Common myeloid progenitor, CD34-positive (primary cell): ENCODE data around the gene PSMB11.
A peak's percentile ranks its signal among the peaks of the same experiment; 100 is the strongest.

Experiments
- CTCF ChIA-PET: fragments of 350-600 bp; sonication (Branson Sonifier 250); formaldehyde crosslinking; loops from one replicate; lab custom pipeline; 2021; ENCODE audit warnings: antibody characterized with exemption; lab: Charles Lee
- POLR2A ChIA-PET: fragments of 350-600 bp; sonication (Branson Sonifier 250); formaldehyde crosslinking; loops from one replicate; lab custom pipeline; 2021; ENCODE audit warnings: antibody characterized with exemption; lab: Charles Lee
- DNase-seq, 3 donors: peaks; one replicate each; pipeline versions ENCODE4 v3.0.0 to v3.0.0-alpha.2; 2013
- H3K27ac ChIP-seq, 2 experiments: 1 replicate in 1 of 2; 2 replicates in 1 of 2; pipeline ENCODE4 v1.7.0; 2013; ENCODE audit warnings: inconsistent platforms in 2 of 2, low read length in 2 of 2, mild to moderate bottlenecking in 2 of 2, low read depth in 1 of 2, moderate library complexity in 1 of 2; ENCODE audit not compliant: severe bottlenecking in 2 of 2, insufficient read depth in 1 of 2, poor library complexity in 1 of 2
- H3K27me3 ChIP-seq, 5 experiments: replicated peaks in 2 of 5; 1 replicate in 3 of 5; 2 replicates in 2 of 5; pipeline versions ENCODE4 v1.6.1 to v1.7.0; 2013; ENCODE audit warnings: low read length in 4 of 5, mild to moderate bottlenecking in 2 of 5, moderate library complexity in 2 of 5, inconsistent platforms in 1 of 5; ENCODE audit not compliant: insufficient read depth in 5 of 5, control insufficient read depth in 4 of 5
- H3K36me3 ChIP-seq, 4 experiments: 1 replicate in 2 of 4; 2 replicates in 2 of 4; pipeline versions ENCODE4 v1.6.1 to v1.7.0; 2013; ENCODE audit warnings: low read length in 3 of 4, control low read depth in 1 of 4, mild to moderate bottlenecking in 1 of 4; ENCODE audit not compliant: control insufficient read depth in 4 of 4, insufficient read depth in 4 of 4
- H3K4me1 ChIP-seq, 4 experiments: 1 replicate in 3 of 4; 2 replicates in 1 of 4; pipeline versions ENCODE4 v1.6.1 to v1.7.1; 2013; ENCODE audit warnings: low read length in 3 of 4, mild to moderate bottlenecking in 3 of 4, control low read depth in 1 of 4, inconsistent platforms in 1 of 4, moderate library complexity in 1 of 4; ENCODE audit not compliant: control insufficient read depth in 4 of 4, insufficient read depth in 4 of 4; ENCODE audit errors: control extremely low read depth in 1 of 4
- H3K4me3 ChIP-seq, 7 experiments: 1 replicate in 4 of 7; 2 replicates in 3 of 7; pipeline versions ENCODE4 v1.5.1 to v1.7.0; 2013; ENCODE audit warnings: mild to moderate bottlenecking in 7 of 7, low read length in 6 of 7, moderate library complexity in 6 of 7, inconsistent platforms in 2 of 7, low read depth in 2 of 7, control low read depth in 1 of 7; ENCODE audit not compliant: insufficient read depth in 4 of 7, control insufficient read depth in 1 of 7; ENCODE audit errors: extremely low read depth in 1 of 7
- H3K9me3 ChIP-seq, 5 experiments: 1 replicate in 4 of 5; 2 replicates in 1 of 5; pipeline versions ENCODE4 v1.6.1 to v1.7.1; 2013; ENCODE audit warnings: low read length in 4 of 5, mild to moderate bottlenecking in 2 of 5, inconsistent platforms in 1 of 5, low read depth in 1 of 5, moderate library complexity in 1 of 5; ENCODE audit not compliant: control insufficient read depth in 4 of 5, insufficient read depth in 2 of 5; ENCODE audit errors: control extremely low read depth in 1 of 5
- WGBS: methylation state at CpG from one replicate; pipeline ENCODE4 v1.1.5; 2013; ENCODE audit not compliant: insufficient coverage; 5-methylcytosine and 5-hydroxymethylcytosine counted together

Gene PSMB11

DNA sequence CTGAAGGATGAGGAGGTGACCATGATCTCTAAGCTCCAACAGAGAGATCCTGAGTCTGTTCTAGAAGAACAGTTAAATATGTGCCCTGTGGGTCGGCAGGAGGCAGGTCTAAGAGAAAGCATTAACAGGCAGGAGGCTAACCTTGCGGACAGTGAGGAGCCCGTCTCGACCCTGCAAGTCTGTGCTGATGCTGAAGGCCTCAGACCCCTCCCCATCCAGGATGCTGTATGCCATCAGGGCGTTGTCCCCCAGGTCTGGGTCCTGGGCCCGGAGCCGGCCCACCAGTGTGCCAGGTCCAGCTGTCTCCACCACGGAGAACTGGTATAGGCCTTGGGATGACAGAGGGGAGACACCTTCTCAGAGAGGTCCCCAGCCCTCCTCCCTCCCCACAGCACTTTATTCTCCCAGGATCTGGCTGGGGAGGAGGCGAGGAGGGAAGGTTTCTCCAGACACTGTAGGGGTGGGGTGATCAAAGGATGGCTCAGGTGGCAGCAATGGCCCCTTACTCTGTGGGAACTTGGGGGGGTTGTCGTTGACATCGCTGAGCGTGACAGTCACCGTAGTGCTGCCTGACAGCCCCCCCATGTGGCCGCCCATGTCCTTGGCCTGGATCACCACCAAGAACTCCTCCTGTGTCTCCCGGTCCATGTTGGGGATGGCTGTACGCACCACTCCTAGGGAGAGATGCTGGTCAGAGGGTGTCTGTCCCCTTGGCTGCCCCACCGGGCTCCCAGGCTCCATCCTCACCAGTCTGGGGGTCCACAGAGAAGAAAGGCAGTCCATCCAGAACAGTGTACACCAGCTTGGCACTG is 12.2 kb downstream of the PSMB11 start:
- no peaks in the 10 kb centered on the region for H3K9me3 ChIP-seq
- peaks cover 0 to 7% (median 5%) of the 10 kb centered on the region in 5 experiments for H3K27me3 ChIP-seq
- H3K36me3 ChIP-seq = peaks cover 6 to 10% (median 7%) of the 10 kb centered on the region in 4 experiments
- DNase-seq = peak; percentile 20 to 35 (median 32)
- H3K4me1 ChIP-seq = peaks cover 0 to 21% (median 19%) of the 10 kb centered on the region in 4 experiments
- 87% methylated on average over 12 of the region's 17 CpGs for WGBS
- CTCF ChIA-PET = interaction anchor here (1.2 to 33.6 kb wide), 11 partner anchors 8 to 66 kb away, joined by 3 to 933 read pairs (median 9); partner anchors contain the start of genes AJUBA and PSMB11
- no peak overlapping the region for H3K27ac ChIP-seq
- no peak overlapping the region for H3K4me3 ChIP-seq
- POLR2A ChIA-PET = interaction anchor here (1.1 kb wide), 1 partner anchor 54 kb away, joined by 3 read pairs; no protein-coding TSS in a partner anchor

DNA sequence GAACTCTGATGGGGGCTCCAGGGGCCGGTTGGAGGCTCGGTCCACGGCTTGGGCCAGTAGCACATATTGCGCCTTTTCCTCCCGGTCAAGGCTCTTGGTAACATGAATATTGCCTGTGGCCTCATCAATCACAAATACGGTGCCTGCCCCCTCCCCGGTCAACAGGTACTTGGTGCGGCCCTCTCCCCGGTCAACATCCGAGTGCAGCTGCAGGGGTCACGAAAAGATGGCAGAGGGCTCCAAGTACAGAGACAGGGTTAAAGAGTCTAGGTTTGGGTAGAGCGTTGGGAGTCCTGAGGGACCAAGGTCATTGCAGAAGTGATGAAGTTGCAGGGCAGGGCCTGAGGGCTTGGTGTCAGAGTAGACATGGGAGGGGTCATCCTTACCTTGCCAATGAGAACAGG is 13.1 kb downstream of the PSMB11 start:
- 96% methylated on average over 8 of the region's 12 CpGs for WGBS
- CTCF ChIA-PET = interaction anchor here (1.3 to 33.6 kb wide), 14 partner anchors 9 to 135 kb away, joined by 3 to 933 read pairs (median 7); partner anchors contain the start of genes ACIN1, AJUBA and PSMB11
- Histone ChIP-seq H3K9me3 (no peaks in the 10 kb centered on the region), H3K27me3 (peaks cover 0 to 7% (median 5%) of the 10 kb centered on the region in 5 experiments), H3K27ac (no peak overlapping the region), H3K4me1 (peaks cover 0 to 21% (median 19%) of the 10 kb centered on the region in 4 experiments), H3K4me3 (no peak overlapping the region), H3K36me3 (peaks cover 8 to 17% (median 11%) of the 10 kb centered on the region in 4 experiments)
- POLR2A ChIA-PET = interaction anchor here (1.7 kb wide), 1 partner anchor 69 kb away, joined by 5 read pairs; no protein-coding TSS in a partner anchor
- no peak for DNase-seq

DNA sequence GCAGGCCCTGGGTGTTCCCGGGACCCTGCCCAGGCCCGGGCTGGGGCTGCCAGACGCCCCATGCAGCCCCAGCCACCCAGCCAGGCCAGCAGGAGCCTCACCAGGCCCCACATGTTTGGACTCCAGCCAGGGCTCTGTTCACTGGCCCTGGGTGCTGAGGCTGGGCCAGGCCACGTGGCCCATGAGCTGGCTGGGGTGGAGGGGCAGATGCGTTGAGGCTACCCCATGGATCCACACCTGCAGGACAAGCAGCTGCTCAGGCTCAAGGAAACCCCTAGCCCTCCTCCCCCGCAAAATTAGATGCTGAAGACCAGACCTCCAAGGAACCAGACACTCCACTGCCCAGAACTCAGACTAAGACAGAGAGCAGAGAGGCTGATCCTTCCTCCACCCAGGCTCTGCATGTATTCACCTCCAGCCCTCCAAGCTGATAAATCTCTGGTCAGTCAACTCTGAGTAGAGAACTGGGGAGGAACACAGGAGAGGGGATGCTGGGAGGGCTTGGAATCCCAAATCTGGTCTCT is 13.7 kb downstream of the PSMB11 start:
- H3K27ac ChIP-seq = no peak overlapping the region
- no peak for DNase-seq
- peaks cover 10 to 20% (median 15%) of the 10 kb centered on the region in 4 experiments for H3K36me3 ChIP-seq
- WGBS = 86% methylated on average over 6 of the region's 6 CpGs
- H3K27me3 ChIP-seq = peaks cover 0 to 7% (median 5%) of the 10 kb centered on the region in 5 experiments
- no peak overlapping the region for H3K4me3 ChIP-seq
- POLR2A ChIA-PET = interaction anchor here (1.7 kb wide), 1 partner anchor 70 kb away, joined by 5 read pairs; no protein-coding TSS in a partner anchor
- CTCF ChIA-PET = interaction anchor here (1.1 to 33.6 kb wide), 17 partner anchors 9 to 134 kb away, joined by 3 to 933 read pairs (median 5); partner anchors contain the start of genes ACIN1, AJUBA, PRMT5 and PSMB11
- H3K9me3 ChIP-seq = no peaks in the 10 kb centered on the region
- H3K4me1 ChIP-seq = peaks cover 0 to 21% (median 19%) of the 10 kb centered on the region in 4 experiments

DNA sequence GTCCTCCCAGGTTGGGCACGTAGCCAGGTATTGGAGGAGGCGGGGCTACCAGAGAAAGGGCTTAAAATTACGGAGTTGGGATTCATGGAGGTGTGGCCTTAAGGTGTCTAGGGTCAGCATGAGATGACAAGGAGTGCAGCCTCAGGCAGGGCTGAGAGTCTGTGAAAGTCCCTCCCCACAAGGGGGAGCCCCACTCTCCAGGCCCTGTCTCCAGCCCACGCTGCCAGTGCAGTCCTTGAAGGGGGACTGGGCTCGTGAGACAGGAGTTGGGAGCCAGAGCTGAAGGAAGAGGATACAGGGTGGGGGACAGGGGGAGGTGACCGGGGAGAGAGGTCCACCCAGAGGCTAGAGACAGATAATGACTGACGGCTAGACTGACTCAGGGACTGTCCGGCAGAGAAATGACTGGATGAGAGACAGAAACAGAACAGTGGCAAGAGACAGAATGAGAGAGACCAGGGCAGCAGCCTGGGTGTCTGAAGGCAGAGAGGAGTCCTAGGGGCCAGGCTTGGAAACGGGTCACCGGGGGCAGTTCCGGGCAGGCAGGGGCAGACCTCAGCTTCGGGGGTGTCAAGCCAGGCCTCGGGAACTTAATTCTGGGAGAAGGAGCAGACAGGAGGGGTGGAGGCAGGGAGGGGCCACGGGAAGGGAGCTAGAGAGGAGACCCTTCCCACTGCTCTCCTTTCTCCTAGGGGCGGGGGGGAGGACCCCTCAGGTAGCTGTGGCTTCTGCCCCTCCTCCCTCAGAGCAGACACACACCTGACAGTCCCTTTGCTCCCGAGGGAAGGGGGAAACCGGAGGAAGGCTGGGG is 14.3 kb downstream of the PSMB11 start:
- Histone ChIP-seq H3K4me1 (peaks cover 0 to 21% (median 19%) of the 10 kb centered on the region in 4 experiments), H3K4me3 (peak overlapping the region in 5 of 7 experiments; percentile 38 to 82 (median 79)), H3K27ac (no peak overlapping the region), H3K36me3 (peaks cover 12 to 26% (median 21%) of the 10 kb centered on the region in 4 experiments), H3K27me3 (peaks cover 0 to 7% (median 5%) of the 10 kb centered on the region in 5 experiments), H3K9me3 (no peaks in the 10 kb centered on the region)
- ChIA-PET POLR2A (interaction anchor here (0.7 to 1.7 kb wide), 2 partner anchors 70 to 205 kb away, joined by 3 to 5 read pairs; no protein-coding TSS in a partner anchor), CTCF (interaction anchor here (0.7 to 33.6 kb wide), 18 partner anchors 10 to 133 kb away, joined by 3 to 933 read pairs (median 5); partner anchors contain the start of genes ACIN1, AJUBA, PRMT5 and PSMB11)
- 9% methylated on average over 12 of the region's 17 CpGs for WGBS
- peak; percentile 74 to 82 (median 79) for DNase-seq

DNA sequence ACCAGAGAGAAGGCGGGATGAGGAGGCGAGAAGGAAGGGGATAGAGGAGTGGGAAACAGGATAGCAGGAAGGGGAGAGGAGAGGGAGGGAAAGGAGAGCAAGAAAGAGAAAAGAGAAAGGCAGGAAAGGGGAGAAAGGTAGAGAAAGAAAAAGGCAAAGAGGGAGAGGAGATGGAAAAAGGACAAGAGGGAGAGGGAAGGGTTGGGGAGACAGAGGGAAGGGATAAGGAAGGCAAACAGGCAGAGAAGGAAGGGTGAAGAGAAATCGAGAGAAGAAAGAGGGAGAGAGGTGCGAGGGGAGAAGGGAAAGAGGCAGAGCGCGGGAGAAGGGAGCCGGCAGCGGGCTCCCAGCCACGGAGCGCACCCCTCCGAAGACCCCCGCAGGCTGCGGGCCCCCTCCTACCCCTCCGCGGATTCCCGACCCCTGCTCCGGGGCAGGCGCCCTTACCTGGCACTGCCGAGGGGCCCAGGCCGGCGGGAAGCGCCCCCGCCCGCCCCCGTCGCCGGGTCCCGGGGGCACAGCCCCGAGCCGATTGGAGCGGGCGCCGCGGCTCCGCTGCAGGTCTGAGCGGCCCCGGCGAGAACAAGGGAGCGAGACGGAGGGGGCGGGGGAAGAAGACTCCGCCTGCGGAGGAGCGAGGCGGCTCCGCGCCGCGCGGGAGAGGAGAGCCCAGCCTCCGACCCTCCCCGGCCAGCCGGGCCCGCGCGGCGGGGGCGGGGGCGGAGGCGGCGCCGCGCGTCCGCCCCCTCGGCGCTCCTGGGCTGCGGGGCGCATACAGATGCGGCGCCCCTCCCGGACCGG is 15.1 kb downstream of the PSMB11 start, which contains the start of gene CDH24:
CDH24 (minus strand) TSS at position 565 of the 801 bp plus-strand sequence. CDS start 1,787 bp downstream, outside the sequence.
- ChIA-PET CTCF (interaction anchor here (0.7 to 33.6 kb wide), 34 partner anchors 8 to 501 kb away, joined by 3 to 933 read pairs (median 6); partner anchors contain the start of genes ACIN1, AJUBA, C14orf119 and HAUS4), POLR2A (interaction anchor here (0.7 to 1.7 kb wide), 7 partner anchors 50 to 206 kb away, joined by 3 to 5 read pairs (median 3); partner anchors contain the start of gene AJUBA)
- peaks cover 12 to 31% (median 25%) of the 10 kb centered on the region in 4 experiments for H3K36me3 ChIP-seq
- 3% methylated on average over 32 of the region's 73 CpGs for WGBS
- H3K27ac ChIP-seq = no peak within 1 kb of the TSS
- H3K9me3 ChIP-seq = no peaks in the 10 kb centered on the region
- peaks cover 0 to 21% (median 19%) of the 10 kb centered on the region in 4 experiments for H3K4me1 ChIP-seq
- peak within 1 kb of the TSS; percentile 37 to 82 (median 79) for H3K4me3 ChIP-seq
- peaks cover 0 to 7% (median 5%) of the 10 kb centered on the region in 5 experiments for H3K27me3 ChIP-seq
- peak; percentile 49 to 75 (median 74) for DNase-seq
